ENCODE data around the gene NVL.

DNA sequence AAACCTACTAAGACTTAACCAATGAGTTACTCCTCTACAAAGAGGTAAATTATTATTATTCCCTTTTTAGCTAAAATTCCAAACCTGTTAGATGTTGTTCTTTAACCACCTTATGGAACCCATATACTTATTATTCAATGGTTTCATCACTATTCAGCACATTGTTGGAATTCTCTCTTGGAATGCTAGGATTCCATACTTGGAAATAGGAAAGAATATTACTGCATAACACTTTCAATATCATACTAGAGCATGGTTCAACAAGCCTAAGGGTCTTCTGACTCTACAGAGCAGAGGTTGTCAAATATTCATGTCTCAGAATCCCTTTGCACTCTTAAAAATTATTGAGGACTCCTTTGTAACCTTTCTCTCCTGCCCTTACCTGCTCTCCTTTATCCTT lies 77.5 kb downstream of the NVL start:
- TF ChIP-seq, protein P1, sequence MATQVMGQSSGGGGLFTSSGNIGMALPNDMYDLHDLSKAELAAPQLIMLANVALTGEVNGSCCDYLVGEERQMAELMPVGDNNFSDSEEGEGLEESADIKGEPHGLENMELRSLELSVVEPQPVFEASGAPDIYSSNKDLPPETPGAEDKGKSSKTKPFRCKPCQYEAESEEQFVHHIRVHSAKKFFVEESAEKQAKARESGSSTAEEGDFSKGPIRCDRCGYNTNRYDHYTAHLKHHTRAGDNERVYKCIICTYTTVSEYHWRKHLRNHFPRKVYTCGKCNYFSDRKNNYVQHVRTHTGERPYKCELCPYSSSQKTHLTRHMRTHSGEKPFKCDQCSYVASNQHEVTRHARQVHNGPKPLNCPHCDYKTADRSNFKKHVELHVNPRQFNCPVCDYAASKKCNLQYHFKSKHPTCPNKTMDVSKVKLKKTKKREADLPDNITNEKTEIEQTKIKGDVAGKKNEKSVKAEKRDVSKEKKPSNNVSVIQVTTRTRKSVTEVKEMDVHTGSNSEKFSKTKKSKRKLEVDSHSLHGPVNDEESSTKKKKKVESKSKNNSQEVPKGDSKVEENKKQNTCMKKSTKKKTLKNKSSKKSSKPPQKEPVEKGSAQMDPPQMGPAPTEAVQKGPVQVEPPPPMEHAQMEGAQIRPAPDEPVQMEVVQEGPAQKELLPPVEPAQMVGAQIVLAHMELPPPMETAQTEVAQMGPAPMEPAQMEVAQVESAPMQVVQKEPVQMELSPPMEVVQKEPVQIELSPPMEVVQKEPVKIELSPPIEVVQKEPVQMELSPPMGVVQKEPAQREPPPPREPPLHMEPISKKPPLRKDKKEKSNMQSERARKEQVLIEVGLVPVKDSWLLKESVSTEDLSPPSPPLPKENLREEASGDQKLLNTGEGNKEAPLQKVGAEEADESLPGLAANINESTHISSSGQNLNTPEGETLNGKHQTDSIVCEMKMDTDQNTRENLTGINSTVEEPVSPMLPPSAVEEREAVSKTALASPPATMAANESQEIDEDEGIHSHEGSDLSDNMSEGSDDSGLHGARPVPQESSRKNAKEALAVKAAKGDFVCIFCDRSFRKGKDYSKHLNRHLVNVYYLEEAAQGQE (IDR thresholded peaks at IDR 0.05) = no peak
- TF ChIP-seq, protein P2, sequence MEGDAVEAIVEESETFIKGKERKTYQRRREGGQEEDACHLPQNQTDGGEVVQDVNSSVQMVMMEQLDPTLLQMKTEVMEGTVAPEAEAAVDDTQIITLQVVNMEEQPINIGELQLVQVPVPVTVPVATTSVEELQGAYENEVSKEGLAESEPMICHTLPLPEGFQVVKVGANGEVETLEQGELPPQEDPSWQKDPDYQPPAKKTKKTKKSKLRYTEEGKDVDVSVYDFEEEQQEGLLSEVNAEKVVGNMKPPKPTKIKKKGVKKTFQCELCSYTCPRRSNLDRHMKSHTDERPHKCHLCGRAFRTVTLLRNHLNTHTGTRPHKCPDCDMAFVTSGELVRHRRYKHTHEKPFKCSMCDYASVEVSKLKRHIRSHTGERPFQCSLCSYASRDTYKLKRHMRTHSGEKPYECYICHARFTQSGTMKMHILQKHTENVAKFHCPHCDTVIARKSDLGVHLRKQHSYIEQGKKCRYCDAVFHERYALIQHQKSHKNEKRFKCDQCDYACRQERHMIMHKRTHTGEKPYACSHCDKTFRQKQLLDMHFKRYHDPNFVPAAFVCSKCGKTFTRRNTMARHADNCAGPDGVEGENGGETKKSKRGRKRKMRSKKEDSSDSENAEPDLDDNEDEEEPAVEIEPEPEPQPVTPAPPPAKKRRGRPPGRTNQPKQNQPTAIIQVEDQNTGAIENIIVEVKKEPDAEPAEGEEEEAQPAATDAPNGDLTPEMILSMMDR (IDR thresholded peaks at IDR 0.05) = no peak
- TF ChIP-seq, protein P3, sequence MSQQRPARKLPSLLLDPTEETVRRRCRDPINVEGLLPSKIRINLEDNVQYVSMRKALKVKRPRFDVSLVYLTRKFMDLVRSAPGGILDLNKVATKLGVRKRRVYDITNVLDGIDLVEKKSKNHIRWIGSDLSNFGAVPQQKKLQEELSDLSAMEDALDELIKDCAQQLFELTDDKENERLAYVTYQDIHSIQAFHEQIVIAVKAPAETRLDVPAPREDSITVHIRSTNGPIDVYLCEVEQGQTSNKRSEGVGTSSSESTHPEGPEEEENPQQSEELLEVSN (IDR thresholded peaks at IDR 0.05; ENCODE audit: borderline replicate concordance, low read depth) = no peak
- TF ChIP-seq NR3C1 (IDR thresholded peaks at IDR 0.05) (no peak), POLR2A (IDR thresholded peaks at IDR 0.05; ENCODE audit: low read length) (no peak), JUN (IDR thresholded peaks at IDR 0.05) (no peak), RCOR1 (IDR thresholded peaks at IDR 0.05; ENCODE audit: low read depth, low read length) (no peak)

Measured in A549 (cell line).